Liver (tissue), 9 donors: Measurements from ENCODE around the gene PKNOX1. TPM values are rescaled to one million over a fixed set of nuclear protein-coding genes. Genes with fewer than 3 reads are reported as not detected.

Experiments
- DNase-seq: peaks from one replicate; pipeline ENCODE4 v3.0.0-alpha.2; 2017; ENCODE audit warnings: low spot score
- H3K27ac ChIP-seq, 2 donors: one replicate each; pipeline ENCODE4 v1.7.0; 2013; ENCODE audit warnings: inconsistent platforms in 2 of 2, low read length in 2 of 2, control low read depth in 1 of 2, low read depth in 1 of 2, mild to moderate bottlenecking in 1 of 2
- H3K27me3 ChIP-seq, 4 donors: one replicate each; pipeline versions ENCODE4 v1.6.1 to v1.7.0; 2013; ENCODE audit warnings: low read length in 3 of 4, inconsistent platforms in 1 of 4, mild to moderate bottlenecking in 1 of 4, moderate library complexity in 1 of 4; ENCODE audit not compliant: control insufficient read depth in 4 of 4, insufficient read depth in 4 of 4
- H3K36me3 ChIP-seq, 4 donors: one replicate each; pipeline versions ENCODE4 v1.6.1 to v1.7.0; 2013; ENCODE audit warnings: low read length in 3 of 4, mild to moderate bottlenecking in 3 of 4, low read depth in 1 of 4, moderate library complexity in 1 of 4; ENCODE audit not compliant: control insufficient read depth in 4 of 4, insufficient read depth in 3 of 4
- H3K4me1 ChIP-seq, 4 donors: one replicate each; pipeline versions ENCODE4 v1.6.1 to v1.7.0; 2013; ENCODE audit warnings: low read length in 3 of 4, mild to moderate bottlenecking in 3 of 4, moderate library complexity in 1 of 4; ENCODE audit not compliant: control insufficient read depth in 4 of 4, insufficient read depth in 4 of 4
- H3K4me3 ChIP-seq, 3 donors: one replicate each; pipeline versions ENCODE4 v1.6.1 to v1.7.0; 2013; ENCODE audit warnings: low read length in 3 of 3, control low read depth in 1 of 3, low read depth in 1 of 3, mild to moderate bottlenecking in 1 of 3
- H3K9ac ChIP-seq, 2 donors: one replicate each; pipeline ENCODE4 v1.7.0; 2013; ENCODE audit warnings: low read length in 2 of 2, mild to moderate bottlenecking in 2 of 2, moderate library complexity in 2 of 2, control low read depth in 1 of 2, low read depth in 1 of 2
- H3K9me3 ChIP-seq, 4 donors: one replicate each; pipeline versions ENCODE4 v1.6.1 to v1.7.0; 2013; ENCODE audit warnings: low read length in 3 of 4; ENCODE audit not compliant: control insufficient read depth in 4 of 4
- ATF3 ChIP-seq: IDR thresholded peaks from 2 replicates; pipeline ENCODE4 v1.6.1; 2016; ENCODE audit warnings: antibody characterized with exemption
- CTCF ChIP-seq: fragments of 150-350 bp; IDR thresholded peaks from 2 replicates; pipeline ENCODE4 v1.5.1; 2017; ENCODE audit warnings: improper control_type of control experiment, low read depth, low read length; ENCODE audit not compliant: missing input control
- FOXA1 ChIP-seq: IDR thresholded peaks from 2 replicates; pipeline ENCODE4 v1.6.1; 2016; ENCODE audit warnings: antibody characterized with exemption
- HNF4A ChIP-seq, 2 donors: conservative IDR thresholded peaks; 2 replicates each; pipeline ENCODE4 v1.6.1; 2016; ENCODE audit warnings: antibody characterized with exemption in 2 of 2, mild to moderate bottlenecking in 2 of 2
- HNF4G ChIP-seq: IDR thresholded peaks from 2 replicates; pipeline ENCODE4 v1.6.1; 2016; ENCODE audit warnings: antibody characterized with exemption
- JUND ChIP-seq, 2 donors: IDR thresholded peaks; 2 replicates each; pipeline ENCODE4 v1.6.1; 2016; ENCODE audit warnings: antibody characterized with exemption in 2 of 2
- MAX ChIP-seq: IDR thresholded peaks from 2 replicates; pipeline ENCODE4 v1.6.1; 2016; ENCODE audit warnings: antibody characterized with exemption
- NR2F2 ChIP-seq: IDR thresholded peaks from 2 replicates; pipeline ENCODE4 v1.6.1; 2016; ENCODE audit warnings: antibody characterized with exemption
- RAD21 ChIP-seq, 2 donors: IDR thresholded peaks; 2 replicates each; pipeline ENCODE4 v1.6.1; 2016; ENCODE audit warnings: antibody characterized with exemption in 2 of 2, mild to moderate bottlenecking in 2 of 2
- RXRA ChIP-seq, 2 donors: IDR thresholded peaks; 2 replicates each; pipeline ENCODE4 v1.6.1; 2017 to 2018; ENCODE audit warnings: antibody characterized with exemption in 2 of 2, mild to moderate bottlenecking in 1 of 2
- TAF1 ChIP-seq: conservative IDR thresholded peaks from 2 replicates; pipeline ENCODE4 v1.6.1; 2016; ENCODE audit warnings: antibody characterized with exemption, mild to moderate bottlenecking
- ZBTB33 ChIP-seq: IDR thresholded peaks from 2 replicates; pipeline ENCODE4 v1.6.1; 2016; ENCODE audit warnings: antibody characterized with exemption
- WGBS: extraction: QIAGEN DNeasy Blood & Tissue Kit; methylation state at CpG from one replicate; pipeline ENCODE4 v1.1.7; 2013; 5-methylcytosine and 5-hydroxymethylcytosine counted together
- polyA plus RNA-seq, 2 donors: library from polyadenylated mRNA; stranded (reverse) in 1 of 2; unstranded in 1 of 2; fragments of 200-250 nt in 1 of 2; fragments of >200 nt in 1 of 2; fragmentation: Nextera tagmentation in 1 of 2; extraction: Ambion mirVana in 1 of 2; gene quantifications; one replicate each; pipeline versions ENCODE4 v1.2.1 to v1.2.3, GENCODE V29; 2013 to 2015
- total RNA-seq, 2 donors: library from RNA; depleted of rRNA; stranded (reverse); fragments of >200 nt; gene quantifications; one replicate each; pipeline ENCODE4 v1.2.3, GENCODE V29; 2014
- donor health status: healthy.
- donor health status: healthy.
- donor health status: healthy.
- donor health status: healthy.
- donor health status: healthy.

Gene PKNOX1
- total and polyA plus RNA-seq, 4 donors: 2.8 to 10.3 (median 8.0) TPM

- Histone ChIP-seq H3K36me3 (peaks cover 10 to 59% (median 23%) of the 10 kb centered on the region in 4 donors), H3K4me3 (no peak overlapping the region), H3K27ac (no peak overlapping the region), H3K4me1 (no peaks in the 10 kb centered on the region), H3K9me3 (no peaks in the 10 kb centered on the region), H3K9ac (no peak overlapping the region), H3K27me3 (no peaks in the 10 kb centered on the region)
- no peak for DNase-seq
- 97% methylated on average over 10 of the region's 10 CpGs for WGBS
- TF ChIP-seq RXRA (IDR thresholded peaks at IDR 0.05): no peak
- TF ChIP-seq HNF4A (conservative IDR thresholded peaks at IDR 0.05): no peak
- no peak for TF ChIP-seq RAD21 (IDR thresholded peaks at IDR 0.05)
- no peak for TF ChIP-seq ZBTB33
- no peak for TF ChIP-seq CTCF
- TF ChIP-seq MAX: no peak
- TF ChIP-seq NR2F2: no peak
- no peak for TF ChIP-seq FOXA1
Observed at GRCh38 chr21:43021191-43021590, 46.8 kb downstream of the PKNOX1 start.

GRCh38 chr21:43021756-43022600, 47.6 kb downstream of the PKNOX1 start:
- WGBS: 97% methylated on average over 28 of the region's 28 CpGs

More at GRCh38 chr21:43021756-43022600, 47.6 kb downstream of the PKNOX1 start:
- Histone ChIP-seq H3K9ac (no peak overlapping the region), H3K9me3 (no peaks in the 10 kb centered on the region), H3K27ac (no peak overlapping the region), H3K27me3 (no peaks in the 10 kb centered on the region), H3K4me1 (no peaks in the 10 kb centered on the region), H3K4me3 (no peak overlapping the region), H3K36me3 (peaks cover 6 to 52% (median 20%) of the 10 kb centered on the region in 4 donors)
- TF ChIP-seq FOXA1 (no peak), TAF1 (no peak), ZBTB33 (no peak), JUND (IDR thresholded peaks at IDR 0.05) (no peak), ATF3 (no peak), HNF4A (conservative IDR thresholded peaks at IDR 0.05) (no peak), HNF4G (no peak)
- no peak for DNase-seq
